CD4-positive, alpha-beta T cell treated with Interleukin-21 for 1 hour (primary cell): ENCODE results near the gene LDLRAD4.

Experiments used
- DNase-seq: peaks from one replicate; pipeline ENCODE4 v3.0.0-alpha.2; 2020

The LDLRAD4 gene

DNA sequence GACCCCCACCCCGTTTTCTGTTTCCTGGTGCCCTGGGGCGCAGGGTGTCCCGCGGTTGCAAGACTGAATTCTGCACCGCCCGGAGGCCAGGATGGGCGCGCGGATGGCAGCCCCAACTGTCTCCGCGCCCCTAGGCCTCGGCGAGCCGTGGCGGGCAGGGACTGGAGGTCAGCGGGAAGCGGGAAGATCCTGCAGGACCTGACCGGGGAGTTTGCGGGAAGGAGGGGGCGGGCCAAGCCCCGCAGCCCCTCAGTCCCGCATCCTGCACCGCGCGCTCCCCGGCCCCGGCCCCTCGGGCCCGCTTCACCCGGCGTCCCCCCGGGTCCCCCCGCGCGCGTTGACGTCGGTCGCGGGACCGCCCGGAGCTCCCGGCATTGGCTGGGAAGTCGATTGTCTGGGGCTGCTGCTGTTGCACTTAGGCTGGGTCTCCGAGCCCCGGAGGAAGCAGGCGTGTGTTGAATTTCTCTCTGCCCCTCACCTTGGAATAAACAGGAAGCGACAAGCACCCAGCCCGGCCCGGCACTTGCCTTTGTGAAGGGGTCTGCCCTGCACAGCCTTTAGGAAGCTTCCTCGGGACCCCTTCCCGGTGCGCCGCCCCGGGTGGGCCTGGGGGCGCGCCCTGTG lies at the start of gene LDLRAD4:
TSS of gene LDLRAD4 (plus strand) at position 393 of the 624 bp plus-strand sequence.
- DNase-seq: peak; percentile 40

GRCh38 chr18:13173578-13174145 lies 44.9 kb upstream of the LDLRAD4 start:
- no peak for DNase-seq

GRCh38 chr18:13175266-13175665 lies 43.3 kb upstream of the LDLRAD4 start:
- DNase-seq: no peak

GRCh38 chr18:13175754-13176210 lies 42.8 kb upstream of the LDLRAD4 start:
- DNase-seq: no peak

DNA sequence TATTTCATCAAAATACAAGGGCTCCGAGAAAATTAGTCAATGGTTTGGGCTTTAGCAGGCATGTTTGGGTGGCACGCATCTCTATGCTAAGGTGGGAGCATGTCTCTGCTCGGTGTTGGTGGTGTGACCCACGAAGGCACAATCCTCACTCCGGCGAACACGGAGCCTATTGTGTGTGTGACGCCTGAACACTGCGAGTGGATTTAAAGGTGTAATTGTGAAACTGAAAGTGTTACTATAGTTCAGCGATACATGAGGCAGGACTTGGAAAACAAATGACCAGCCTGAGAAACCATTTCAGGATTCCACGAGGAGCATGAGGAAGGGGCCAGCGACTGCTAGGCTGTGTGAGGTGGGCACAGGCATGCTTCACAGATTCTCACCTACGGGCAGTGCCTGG lies 41.7 kb upstream of the LDLRAD4 start:
- DNase-seq: peak; percentile 25

DNA sequence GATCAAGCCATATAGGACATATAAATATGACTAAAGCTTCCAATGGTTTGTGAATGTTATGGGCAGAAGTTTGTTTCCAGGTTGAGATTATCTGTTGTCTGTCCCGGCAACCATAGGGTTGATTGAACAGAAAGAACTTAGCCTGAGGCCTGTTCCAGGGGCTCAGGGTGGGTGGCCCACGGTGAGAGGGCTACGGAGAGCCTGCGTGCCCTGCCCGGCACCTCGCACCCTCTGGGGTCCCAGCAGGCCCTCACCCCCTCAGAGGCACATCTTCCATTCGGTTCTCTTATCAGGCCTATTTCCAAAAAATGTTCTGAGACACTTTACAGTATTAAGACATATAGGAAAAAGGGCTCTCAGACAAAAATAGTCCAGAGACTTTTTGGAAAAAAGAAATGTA lies 40.4 kb upstream of the LDLRAD4 start:
- no peak for DNase-seq

DNA sequence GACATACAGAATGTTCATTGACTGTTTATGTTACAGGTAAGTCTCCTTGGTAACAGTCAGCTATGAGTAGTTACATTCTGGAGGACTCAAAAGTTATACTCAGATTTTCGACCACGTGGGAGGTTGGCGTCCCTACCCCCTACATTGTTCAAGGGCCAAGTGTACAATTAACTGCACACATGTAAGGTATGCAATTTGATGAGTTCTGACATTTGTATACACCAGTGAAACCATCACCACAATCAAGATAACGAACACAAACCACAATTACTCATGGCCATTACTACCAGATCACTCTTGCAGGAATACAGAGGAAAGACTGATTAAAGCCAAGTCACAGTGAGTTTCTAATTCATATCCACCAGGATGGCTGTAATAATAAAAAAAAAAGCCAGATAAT lies 39.6 kb upstream of the LDLRAD4 start:
- DNase-seq: no peak

- DNase-seq: no peak
Observed at GRCh38 chr18:13179566-13180113, 38.9 kb upstream of the LDLRAD4 start.

DNA sequence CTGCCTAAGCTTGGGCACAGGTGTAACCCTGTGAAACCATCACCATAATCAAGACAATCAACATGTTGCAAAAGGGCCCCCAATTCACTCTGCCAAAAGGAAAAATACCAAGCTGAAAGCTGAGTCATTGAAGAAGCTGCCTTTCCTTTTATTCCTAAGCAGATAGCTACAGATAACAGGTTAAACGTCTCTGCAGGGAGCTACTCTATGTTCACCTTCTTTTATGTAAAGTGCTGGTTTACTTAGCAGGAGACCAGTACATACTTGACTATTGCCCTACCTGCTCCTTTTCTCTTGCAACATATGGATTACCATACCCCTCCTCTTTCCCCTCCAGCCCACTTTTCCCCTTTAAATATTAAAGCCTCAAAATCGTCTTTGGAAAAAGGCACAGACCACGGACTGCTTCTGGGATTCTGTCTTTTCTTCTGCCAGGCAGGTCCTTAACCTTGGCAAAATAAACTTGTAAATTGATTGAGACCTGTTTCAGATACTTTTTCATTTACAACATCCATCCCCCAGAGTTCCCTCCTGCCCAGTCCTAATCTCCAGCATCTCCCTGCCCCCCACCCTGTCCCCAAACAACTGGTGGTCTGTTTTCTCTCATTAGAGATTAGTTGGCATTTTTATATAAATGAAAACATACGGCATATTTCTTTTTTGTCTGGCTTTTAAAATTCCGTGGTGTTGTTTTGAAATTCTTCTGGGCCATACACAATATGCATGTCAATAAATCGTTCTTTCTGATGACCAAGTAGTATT lies 37.8 kb upstream of the LDLRAD4 start:
- DNase-seq: no peak

DNA sequence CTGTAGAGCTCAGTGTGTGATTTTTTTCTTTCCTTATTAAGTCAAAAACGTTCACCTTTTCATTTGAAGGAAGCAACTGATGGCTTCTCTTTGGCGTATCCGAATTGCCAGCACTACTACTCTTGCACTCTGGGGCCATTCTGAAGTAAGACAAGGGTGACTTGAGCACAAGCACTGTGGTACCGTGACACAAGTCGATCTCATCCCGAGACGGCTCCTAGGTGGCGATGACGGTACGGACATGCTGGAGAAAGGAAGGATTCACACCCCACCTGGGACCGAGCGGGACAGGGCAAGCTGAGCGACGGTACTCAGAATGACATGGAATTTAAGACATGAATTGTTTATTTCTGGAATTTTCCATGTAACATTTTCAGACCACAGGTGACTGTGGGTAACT lies 36.8 kb upstream of the LDLRAD4 start:
- DNase-seq: no peak

- no peak for DNase-seq
Observed at GRCh38 chr18:13183359-13183758, 35.2 kb upstream of the LDLRAD4 start.

DNA sequence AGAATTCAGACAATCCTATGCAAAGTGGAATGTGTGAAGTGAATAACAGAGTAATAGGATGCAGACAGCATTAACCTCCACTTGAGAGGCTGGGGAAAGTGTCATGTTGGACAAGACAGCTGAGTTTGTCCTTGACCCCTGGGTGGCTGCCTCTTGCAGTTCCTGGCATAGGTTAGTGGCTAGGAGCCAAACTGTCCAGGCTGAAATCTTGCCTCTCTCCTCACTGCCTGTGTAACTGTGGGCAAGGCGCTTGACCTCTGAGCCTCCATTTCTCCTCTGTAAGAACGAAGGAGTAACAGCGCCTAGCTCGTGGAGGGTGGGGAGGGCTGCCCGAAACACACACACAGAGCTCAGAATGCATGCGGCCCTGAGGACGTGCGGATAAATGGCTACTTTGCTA lies 34.8 kb upstream of the LDLRAD4 start:
- no peak for DNase-seq

GRCh38 chr18:13184396-13184795 lies 34.2 kb upstream of the LDLRAD4 start:
- DNase-seq: no peak

- no peak for DNase-seq
Observed at GRCh38 chr18:13185675-13186198, 32.8 kb upstream of the LDLRAD4 start.

DNA sequence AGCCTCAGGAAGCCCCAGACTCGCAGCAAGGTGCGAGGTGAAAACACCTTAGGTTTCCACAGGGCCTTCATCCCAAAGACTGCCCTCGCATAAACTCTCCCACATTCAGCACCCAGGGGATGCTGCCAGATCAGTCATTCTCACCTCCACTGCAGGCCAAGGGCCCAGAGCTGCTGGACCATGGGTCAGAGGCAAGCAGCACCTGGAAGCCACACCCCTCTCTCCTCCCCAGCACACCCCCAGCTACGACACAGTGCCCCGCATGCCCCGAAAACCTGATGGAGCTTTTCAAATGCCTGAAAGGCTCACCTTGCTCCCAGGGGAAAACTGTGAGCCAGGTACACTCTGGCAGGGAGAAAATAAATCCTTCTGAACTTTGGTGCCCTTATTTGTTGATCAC lies 31.9 kb upstream of the LDLRAD4 start:
- no peak for DNase-seq

- no peak for DNase-seq
Observed at GRCh38 chr18:13187498-13187897, 31.1 kb upstream of the LDLRAD4 start.

- DNase-seq: no peak
Observed at GRCh38 chr18:13191031-13191430, 27.5 kb upstream of the LDLRAD4 start.

DNA sequence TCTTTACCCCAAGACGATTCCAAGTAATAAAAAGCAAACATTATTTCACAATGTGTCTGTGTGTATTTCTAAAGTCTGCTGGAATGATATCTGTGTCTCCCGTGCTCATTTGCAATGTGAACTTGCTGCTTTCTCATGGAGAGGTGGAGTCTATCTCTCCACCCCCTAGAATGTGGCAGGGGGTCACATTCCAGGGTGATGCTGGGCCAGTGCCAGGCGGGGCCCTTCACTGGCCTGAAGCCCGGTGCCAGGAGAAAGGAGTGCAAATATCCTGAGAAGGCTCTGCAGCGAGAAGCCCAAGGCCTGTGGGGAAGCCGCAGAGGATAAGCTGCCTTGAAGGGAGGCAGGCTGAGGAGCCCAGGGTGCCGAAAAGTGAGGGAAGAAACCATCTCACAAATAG lies 26.8 kb upstream of the LDLRAD4 start:
- no peak for DNase-seq

DNA sequence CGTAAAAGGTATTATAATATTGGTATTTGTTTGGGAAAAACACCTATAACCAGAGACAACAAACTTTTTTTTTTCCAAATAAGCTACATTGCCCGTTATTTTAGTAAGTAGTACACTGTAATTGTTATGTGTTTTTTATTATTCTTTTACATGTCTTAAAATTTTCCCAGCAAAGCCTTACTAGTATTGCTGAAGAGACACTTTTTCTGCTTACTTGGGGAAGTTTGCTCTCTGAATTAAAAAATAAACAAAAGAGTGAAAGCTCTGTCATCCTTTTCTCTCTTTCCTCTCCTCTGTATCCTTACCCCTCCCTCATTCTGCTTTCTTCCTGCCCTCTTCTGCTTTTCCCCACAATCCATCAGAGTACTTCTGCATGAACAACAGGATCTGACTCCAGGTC lies 25.6 kb upstream of the LDLRAD4 start:
- no peak for DNase-seq

DNA sequence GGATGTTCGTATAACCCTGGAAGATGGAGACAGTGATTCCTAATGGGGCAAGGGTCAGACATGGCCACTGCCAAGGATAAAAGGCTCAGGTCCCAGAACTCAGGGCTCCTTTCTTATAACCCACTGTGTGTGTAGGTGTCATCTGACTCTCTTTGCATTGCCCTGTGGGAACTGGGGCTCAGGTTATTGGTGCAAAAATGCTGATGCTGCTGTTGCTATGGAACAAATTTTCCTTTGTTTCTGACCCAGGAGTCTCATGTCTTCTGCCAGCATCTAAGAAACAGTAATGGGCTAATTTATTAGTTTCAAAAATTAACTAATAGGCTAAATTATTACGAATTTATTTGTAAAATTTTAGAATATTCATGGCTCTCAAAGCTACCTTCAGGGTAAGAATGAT lies 24.3 kb upstream of the LDLRAD4 start:
- DNase-seq: no peak

GRCh38 chr18:13198701-13199100 lies 19.9 kb upstream of the LDLRAD4 start:
- DNase-seq: no peak

- no peak for DNase-seq
Observed at GRCh38 chr18:13199169-13199568, 19.4 kb upstream of the LDLRAD4 start.

GRCh38 chr18:13201292-13201691 lies 17.3 kb upstream of the LDLRAD4 start:
- DNase-seq: no peak

GRCh38 chr18:13202571-13202970 lies 16.0 kb upstream of the LDLRAD4 start:
- DNase-seq: no peak
